Immature natural killer cell (primary cell): ENCODE measurements around the gene LYRM4. TPM values are rescaled to one million over a fixed set of nuclear protein-coding genes. Genes with fewer than 3 reads are reported as not detected.

Source experiments
- DNase-seq, 3 donors: peaks; one replicate each; pipeline ENCODE4 v3.0.0; 2022; ENCODE audit warnings: mixed read lengths in 1 of 3
- H3K27ac Mint-ChIP-seq, 6 donors: one replicate each; pipeline ENCODE4 v1.8.0; 2020; ENCODE audit warnings: mixed read lengths in 6 of 6, mild to moderate bottlenecking in 5 of 6, inconsistent platforms in 4 of 6, moderate library complexity in 3 of 6
- H3K27me3 Mint-ChIP-seq, 3 donors: one replicate each; pipeline ENCODE4 v1.8.0; 2020 to 2021; ENCODE audit warnings: low read depth in 3 of 3, mild to moderate bottlenecking in 3 of 3, mixed read lengths in 3 of 3, moderate library complexity in 3 of 3, inconsistent platforms in 1 of 3
- H3K36me3 Mint-ChIP-seq, 3 donors: one replicate each; pipeline ENCODE4 v1.8.0; 2020; ENCODE audit warnings: mixed read lengths in 3 of 3, inconsistent platforms in 2 of 3, mild to moderate bottlenecking in 2 of 3
- H3K4me1 Mint-ChIP-seq, 2 donors: one replicate each; pipeline ENCODE4 v1.8.0; 2020; ENCODE audit warnings: inconsistent platforms in 2 of 2, mild to moderate bottlenecking in 2 of 2, mixed read lengths in 2 of 2, moderate library complexity in 1 of 2
- H3K4me3 Mint-ChIP-seq, 5 donors: one replicate each; pipeline ENCODE4 v1.8.0; 2020; ENCODE audit warnings: mild to moderate bottlenecking in 5 of 5, mixed read lengths in 5 of 5, inconsistent platforms in 3 of 5, moderate library complexity in 3 of 5
- H3K9me3 Mint-ChIP-seq, 6 donors: one replicate each; pipeline ENCODE4 v1.8.0; 2020; ENCODE audit warnings: mild to moderate bottlenecking in 6 of 6, mixed read lengths in 6 of 6, inconsistent platforms in 4 of 6, moderate library complexity in 3 of 6
- polyA plus RNA-seq, 3 donors: library from polyadenylated mRNA; unstranded; fragments of 300-500 nt; fragmentation: Illumina TruSeq; gene quantifications; one replicate each; pipeline ENCODE4 v1.2.3, GENCODE V29; 2021

The LYRM4 gene
- polyA plus RNA-seq, 3 donors from 2014 or later, result 10.5 to 23.4 (median 21.9) TPM

- Mint-ChIP-seq H3K36me3 (peaks cover 3 to 13% (median 7%) of the 10 kb centered on the region in 3 donors), H3K9me3 (no peaks in the 10 kb centered on the region), H3K4me1 (no peaks in the 10 kb centered on the region), H3K27me3 (peaks cover 0 to 2% (median 0%) of the 10 kb centered on the region in 3 donors), H3K4me3 (no peak overlapping the region), H3K27ac (no peak overlapping the region)
- no peak for DNase-seq
Observed at GRCh38 chr6:5220443-5220842, 40.3 kb downstream of the LYRM4 start.

DNA sequence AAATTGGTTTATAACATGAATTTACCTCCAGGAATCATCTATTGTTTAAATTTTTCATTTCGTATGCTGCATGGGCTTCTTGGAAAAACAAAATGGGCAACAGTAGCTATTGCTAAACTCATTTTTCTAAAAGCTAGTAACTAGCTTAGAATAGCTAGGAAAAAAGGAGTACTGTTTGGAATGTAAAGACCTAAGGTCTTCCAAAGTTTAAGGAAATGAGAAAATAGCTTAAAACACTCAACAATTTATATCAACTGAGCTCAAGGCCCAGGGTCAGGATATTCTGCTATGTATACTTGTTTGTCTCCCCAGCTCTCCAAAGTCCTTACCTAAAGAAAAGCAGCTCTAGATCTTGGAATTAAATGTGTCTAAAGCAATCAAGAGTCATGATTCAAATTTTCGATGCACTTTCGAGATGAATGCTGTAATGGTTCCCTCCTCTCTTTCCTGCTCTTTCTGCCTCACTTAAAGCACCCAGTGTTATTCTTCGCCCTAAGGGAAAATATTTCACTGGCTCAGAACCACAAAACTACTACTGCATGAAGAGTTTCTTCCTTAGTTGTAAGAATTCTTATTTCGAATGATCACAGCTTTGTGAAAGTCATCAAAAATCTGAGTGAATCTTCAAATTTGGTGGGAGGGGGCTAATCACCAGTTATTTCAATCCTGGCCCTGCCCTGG, 41.6 kb downstream of the LYRM4 start:
- Mint-ChIP-seq H3K27me3 (peaks cover 0 to 1% (median 0%) of the 10 kb centered on the region in 3 donors), H3K27ac (no peak overlapping the region), H3K4me1 (no peaks in the 10 kb centered on the region), H3K9me3 (no peaks in the 10 kb centered on the region), H3K36me3 (peaks cover 3 to 13% (median 7%) of the 10 kb centered on the region in 3 donors), H3K4me3 (no peak overlapping the region)
- no peak for DNase-seq

- H3K27ac Mint-ChIP-seq, result peak overlapping the region in 1 of 6 donors; percentile 13
- no peaks in the 10 kb centered on the region for H3K4me1 Mint-ChIP-seq
- DNase-seq, result no peak
- no peaks in the 10 kb centered on the region for H3K9me3 Mint-ChIP-seq
- H3K4me3 Mint-ChIP-seq, result no peak overlapping the region
- peaks cover 0 to 2% (median 0%) of the 10 kb centered on the region in 3 donors for H3K27me3 Mint-ChIP-seq
- peaks cover 0 to 14% (median 7%) of the 10 kb centered on the region in 3 donors for H3K36me3 Mint-ChIP-seq
Observed at GRCh38 chr6:5217356-5217755, 43.4 kb downstream of the LYRM4 start.

GRCh38 chr6:5215799-5216198, 45.0 kb downstream of the LYRM4 start:
- H3K36me3 Mint-ChIP-seq, result peaks cover 0 to 13% (median 0%) of the 10 kb centered on the region in 3 donors
- H3K4me3 Mint-ChIP-seq, result no peak overlapping the region
- H3K9me3 Mint-ChIP-seq, result no peaks in the 10 kb centered on the region
- no peak for DNase-seq
- H3K27me3 Mint-ChIP-seq, result peaks cover 0 to 2% (median 0%) of the 10 kb centered on the region in 3 donors
- no peak overlapping the region for H3K27ac Mint-ChIP-seq
- H3K4me1 Mint-ChIP-seq, result no peaks in the 10 kb centered on the region

- Mint-ChIP-seq H3K36me3 (peaks cover 0 to 13% (median 0%) of the 10 kb centered on the region in 3 donors), H3K27me3 (peaks cover 0 to 2% (median 0%) of the 10 kb centered on the region in 3 donors), H3K9me3 (no peaks in the 10 kb centered on the region), H3K27ac (no peak overlapping the region), H3K4me1 (no peaks in the 10 kb centered on the region), H3K4me3 (no peak overlapping the region)
- DNase-seq, result no peak
Observed at GRCh38 chr6:5215159-5215558, 45.6 kb downstream of the LYRM4 start.

DNA sequence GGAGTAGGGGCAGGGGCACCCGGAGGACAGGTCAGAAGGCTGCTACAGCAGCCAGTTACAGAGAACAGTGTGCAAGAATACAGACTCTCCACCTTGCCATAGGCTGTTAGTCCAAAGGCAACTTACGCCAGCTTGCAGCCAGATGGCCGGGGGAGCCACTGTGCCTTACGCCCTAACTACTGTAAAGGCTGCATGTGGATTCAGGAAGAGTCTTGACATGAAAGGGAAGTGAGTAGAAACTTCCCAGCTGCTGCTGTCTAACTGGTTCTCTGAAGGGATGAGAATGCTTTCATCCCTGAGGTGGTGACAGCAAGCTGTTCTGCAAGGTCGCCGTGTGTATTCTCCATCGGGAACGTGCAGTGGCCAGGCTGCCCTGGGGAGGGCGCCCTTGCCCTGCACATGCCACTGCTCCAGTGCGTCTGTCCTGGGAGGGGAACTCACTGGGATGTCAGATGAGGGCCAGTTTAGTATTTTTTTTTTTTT, 46.1 kb downstream of the LYRM4 start:
- H3K4me3 Mint-ChIP-seq, result no peak overlapping the region
- H3K27me3 Mint-ChIP-seq, result peaks cover 0 to 2% (median 0%) of the 10 kb centered on the region in 3 donors
- no peak for DNase-seq
- H3K4me1 Mint-ChIP-seq, result no peaks in the 10 kb centered on the region
- peaks cover 0 to 10% (median 0%) of the 10 kb centered on the region in 3 donors for H3K36me3 Mint-ChIP-seq
- H3K27ac Mint-ChIP-seq, result no peak overlapping the region
- H3K9me3 Mint-ChIP-seq, result no peaks in the 10 kb centered on the region

GRCh38 chr6:5213836-5214235, 46.9 kb downstream of the LYRM4 start:
- Mint-ChIP-seq H3K27me3 (peaks cover 0 to 2% (median 0%) of the 10 kb centered on the region in 3 donors), H3K4me1 (no peaks in the 10 kb centered on the region), H3K36me3 (peaks cover 0 to 10% (median 0%) of the 10 kb centered on the region in 3 donors), H3K4me3 (no peak overlapping the region), H3K9me3 (no peaks in the 10 kb centered on the region), H3K27ac (no peak overlapping the region)
- no peak for DNase-seq

DNA sequence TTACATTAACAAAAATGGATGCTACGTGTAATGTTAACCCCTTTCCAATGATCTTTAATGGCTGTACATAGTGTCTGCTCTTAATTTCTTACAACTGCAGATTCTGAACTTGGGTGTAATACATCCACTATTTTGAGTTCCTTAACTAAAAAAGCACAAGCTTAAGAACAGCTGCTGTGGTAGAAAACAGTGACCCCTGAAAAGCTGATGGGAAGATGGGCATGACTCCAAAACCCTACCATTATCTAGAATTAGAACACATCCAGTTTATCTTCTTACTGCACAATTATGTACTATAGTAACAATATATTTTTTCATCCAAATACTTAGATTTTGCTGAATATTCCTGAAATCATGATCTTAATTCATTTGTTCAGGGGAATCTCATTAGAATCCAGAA, 49.3 kb downstream of the LYRM4 start:
- Mint-ChIP-seq H3K36me3 (peaks cover 0 to 10% (median 0%) of the 10 kb centered on the region in 3 donors), H3K4me3 (no peak overlapping the region), H3K9me3 (no peaks in the 10 kb centered on the region), H3K4me1 (no peaks in the 10 kb centered on the region), H3K27me3 (peaks cover 0 to 2% (median 0%) of the 10 kb centered on the region in 3 donors), H3K27ac (no peak overlapping the region)
- DNase-seq, result no peak

DNA sequence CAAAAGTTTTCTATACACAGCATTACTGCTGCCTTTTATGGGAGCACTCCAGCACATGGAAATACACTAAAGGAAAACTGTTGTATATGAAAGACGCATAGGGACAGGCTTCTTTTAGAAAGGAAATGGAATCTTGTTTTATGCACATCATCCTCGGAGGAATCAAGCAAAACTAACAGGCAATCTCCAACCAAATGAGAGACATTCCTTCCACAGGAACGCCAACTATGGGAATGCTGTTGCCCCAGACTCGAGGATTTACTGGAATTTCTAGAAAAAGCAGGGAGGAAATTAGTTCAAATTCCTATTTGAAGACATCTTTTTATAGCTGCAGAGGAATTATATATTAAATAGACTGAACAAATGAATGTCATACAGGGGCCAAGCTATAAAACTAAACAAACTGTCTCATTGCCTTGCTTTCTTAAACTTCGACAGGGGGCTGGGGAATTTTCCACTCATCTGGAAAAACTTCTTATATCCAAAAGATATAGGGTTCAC, 52.2 kb downstream of the LYRM4 start:
- no peak overlapping the region for H3K27ac Mint-ChIP-seq
- H3K9me3 Mint-ChIP-seq, result no peaks in the 10 kb centered on the region
- DNase-seq, result no peak
- H3K36me3 Mint-ChIP-seq, result peaks cover 0 to 10% (median 0%) of the 10 kb centered on the region in 3 donors
- no peak overlapping the region for H3K4me3 Mint-ChIP-seq
- no peaks in the 10 kb centered on the region for H3K4me1 Mint-ChIP-seq
- H3K27me3 Mint-ChIP-seq, result no peaks in the 10 kb centered on the region

- H3K4me3 Mint-ChIP-seq, result no peak overlapping the region
- H3K27me3 Mint-ChIP-seq, result no peaks in the 10 kb centered on the region
- H3K36me3 Mint-ChIP-seq, result peaks cover 0 to 10% (median 0%) of the 10 kb centered on the region in 3 donors
- DNase-seq, result no peak
- no peaks in the 10 kb centered on the region for H3K4me1 Mint-ChIP-seq
- no peaks in the 10 kb centered on the region for H3K9me3 Mint-ChIP-seq
- no peak overlapping the region for H3K27ac Mint-ChIP-seq
Observed at GRCh38 chr6:5208057-5208456, 52.7 kb downstream of the LYRM4 start.

- H3K9me3 Mint-ChIP-seq, result no peaks in the 10 kb centered on the region
- H3K27ac Mint-ChIP-seq, result no peak overlapping the region
- no peak for DNase-seq
- no peaks in the 10 kb centered on the region for H3K27me3 Mint-ChIP-seq
- H3K4me3 Mint-ChIP-seq, result no peak overlapping the region
- peaks cover 0 to 3% (median 0%) of the 10 kb centered on the region in 3 donors for H3K36me3 Mint-ChIP-seq
- no peaks in the 10 kb centered on the region for H3K4me1 Mint-ChIP-seq
Observed at GRCh38 chr6:5206920-5207561, 53.7 kb downstream of the LYRM4 start.

DNA sequence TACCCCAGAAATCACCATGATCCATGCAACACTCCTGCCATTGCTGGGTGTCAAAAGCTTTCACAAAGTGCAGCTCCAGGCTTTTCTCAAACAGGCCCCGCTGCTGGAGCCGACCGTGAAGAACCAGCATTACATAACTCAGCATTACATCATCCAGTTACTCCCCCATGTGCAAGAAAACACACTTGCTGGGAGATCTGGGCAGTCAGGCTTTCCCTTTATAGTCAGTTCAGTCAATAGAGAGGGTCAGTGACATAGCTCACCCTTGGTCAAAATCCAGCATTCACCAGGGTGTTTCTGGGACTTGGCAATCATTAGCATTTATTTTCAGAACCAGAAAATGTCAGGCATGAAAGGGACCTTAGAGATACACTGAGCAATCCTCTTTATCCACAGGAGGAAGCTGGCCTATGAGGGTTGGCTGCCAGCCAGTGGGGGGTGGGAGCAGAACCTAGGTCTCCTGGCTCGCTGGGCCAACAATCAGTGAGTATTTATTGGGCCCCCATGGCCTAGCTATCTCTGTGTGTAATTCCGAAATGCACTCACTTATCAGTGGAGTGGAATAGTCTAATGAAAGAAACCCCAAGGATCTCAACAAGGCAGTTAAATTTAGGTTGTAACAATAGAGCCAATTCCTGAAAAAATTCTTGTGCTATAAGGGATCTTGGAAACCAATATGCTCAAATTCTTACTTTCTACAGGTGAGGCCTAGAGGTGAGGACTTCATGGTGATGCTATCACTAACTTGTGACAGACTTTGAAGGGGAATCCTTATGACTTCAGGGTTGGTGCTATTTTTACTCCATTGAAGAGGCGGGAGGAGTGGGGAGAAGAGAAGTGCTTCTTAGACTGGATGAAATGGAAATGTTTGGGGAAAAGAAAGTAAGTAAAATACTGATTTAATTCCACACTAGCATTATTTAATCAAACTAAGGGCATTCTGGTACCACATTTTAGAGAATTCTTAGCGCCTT, 54.6 kb downstream of the LYRM4 start:
- no peak overlapping the region for H3K4me3 Mint-ChIP-seq
- DNase-seq, result no peak
- no peaks in the 10 kb centered on the region for H3K9me3 Mint-ChIP-seq
- no peaks in the 10 kb centered on the region for H3K27me3 Mint-ChIP-seq
- no peaks in the 10 kb centered on the region for H3K4me1 Mint-ChIP-seq
- H3K36me3 Mint-ChIP-seq, result no peaks in the 10 kb centered on the region
- H3K27ac Mint-ChIP-seq, result no peak overlapping the region

- Mint-ChIP-seq H3K27me3 (no peaks in the 10 kb centered on the region), H3K4me1 (no peaks in the 10 kb centered on the region), H3K36me3 (no peaks in the 10 kb centered on the region), H3K4me3 (no peak overlapping the region), H3K9me3 (no peaks in the 10 kb centered on the region), H3K27ac (no peak overlapping the region)
- no peak for DNase-seq
Observed at GRCh38 chr6:5205035-5205507, 55.7 kb downstream of the LYRM4 start.
